Epidermal melanocyte (primary cell): ENCODE data around the gene PRMT1.

Experiments
- DNase-seq: peaks from one replicate; pipeline ENCODE4 v3.0.0; 2011; ENCODE audit warnings: low spot score; ENCODE audit not compliant: insufficient read length

Gene PRMT1

GRCh38 chr19:49687566-49688316 lies 10.7 kb downstream of the PRMT1 start:
- DNase-seq = no peak

DNA sequence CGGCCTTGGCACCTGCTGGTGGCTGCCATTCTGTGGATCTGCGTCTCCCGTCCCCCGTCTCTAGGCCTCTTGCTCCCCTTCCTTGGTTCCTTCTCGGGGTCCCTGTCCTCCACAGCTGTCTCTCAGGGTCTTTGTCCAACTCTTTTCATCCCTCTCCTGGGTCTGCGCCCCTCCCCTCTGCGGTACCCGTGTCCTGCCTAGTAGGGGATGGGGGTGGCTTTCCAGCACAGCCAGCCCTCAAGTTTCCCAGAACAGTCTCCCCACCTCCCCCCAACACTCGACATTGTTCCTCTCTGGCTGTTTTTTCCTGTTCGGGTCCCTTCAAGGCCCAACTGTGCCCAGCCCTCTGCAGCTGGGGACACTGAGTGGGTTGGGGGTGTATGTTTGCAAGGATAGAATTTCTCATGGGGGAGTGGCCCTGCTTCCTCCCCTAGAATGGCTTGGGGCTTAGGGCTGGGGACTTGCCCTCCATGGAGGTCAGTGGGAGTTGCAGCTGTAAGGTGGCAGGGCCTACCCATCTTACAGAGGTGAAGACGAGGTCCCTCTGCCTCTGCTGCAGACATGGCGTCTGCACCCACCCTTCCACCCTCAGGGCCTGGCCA lies 11.6 kb downstream of the PRMT1 start:
- DNase-seq = no peak

GRCh38 chr19:49689133-49690078 lies 12.3 kb downstream of the PRMT1 start, which contains the start of gene ADM5:
Gene ADM5, plus strand, starts transcription at chr19:49689594. Its CDS starts 244 bp downstream, at chr19:49689838.
- DNase-seq = no peak

DNA sequence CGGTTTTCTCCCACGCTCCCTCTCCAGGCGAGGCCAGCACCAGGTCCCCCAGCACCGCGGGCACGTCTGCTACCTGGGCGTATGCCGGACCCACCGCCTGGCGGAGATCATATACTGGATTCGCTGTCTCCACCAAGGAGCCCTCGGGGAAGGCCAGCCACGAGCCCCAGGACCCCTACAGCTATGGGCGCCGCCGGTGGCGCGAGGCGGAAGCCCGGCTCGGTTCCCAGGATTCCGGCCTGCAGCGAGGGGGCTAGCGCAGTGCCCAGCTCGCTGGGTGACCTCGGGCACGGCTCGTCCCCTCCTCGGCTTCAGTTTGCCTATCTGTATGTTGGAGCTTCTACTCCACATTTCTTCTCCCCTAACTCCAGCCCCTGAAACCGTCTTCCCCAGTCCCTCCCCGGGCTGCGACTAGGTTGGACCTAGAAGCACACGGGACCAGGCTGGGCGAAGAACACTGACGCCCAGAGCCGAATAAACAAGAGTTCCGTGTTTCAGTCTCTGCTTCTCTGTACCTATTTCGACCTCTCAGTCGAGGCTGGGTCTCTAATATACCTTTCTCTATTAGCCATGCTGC lies 13.1 kb downstream of the PRMT1 start:
- no peak for DNase-seq

GRCh38 chr19:49690656-49691242 lies 13.7 kb downstream of the PRMT1 start, which contains the start of gene CPT1C:
Gene CPT1C, plus strand, starts transcription at chr19:49691116. Its CDS starts 1,137 bp downstream, at chr19:49692253.
- peak; percentile 100 for DNase-seq

DNA sequence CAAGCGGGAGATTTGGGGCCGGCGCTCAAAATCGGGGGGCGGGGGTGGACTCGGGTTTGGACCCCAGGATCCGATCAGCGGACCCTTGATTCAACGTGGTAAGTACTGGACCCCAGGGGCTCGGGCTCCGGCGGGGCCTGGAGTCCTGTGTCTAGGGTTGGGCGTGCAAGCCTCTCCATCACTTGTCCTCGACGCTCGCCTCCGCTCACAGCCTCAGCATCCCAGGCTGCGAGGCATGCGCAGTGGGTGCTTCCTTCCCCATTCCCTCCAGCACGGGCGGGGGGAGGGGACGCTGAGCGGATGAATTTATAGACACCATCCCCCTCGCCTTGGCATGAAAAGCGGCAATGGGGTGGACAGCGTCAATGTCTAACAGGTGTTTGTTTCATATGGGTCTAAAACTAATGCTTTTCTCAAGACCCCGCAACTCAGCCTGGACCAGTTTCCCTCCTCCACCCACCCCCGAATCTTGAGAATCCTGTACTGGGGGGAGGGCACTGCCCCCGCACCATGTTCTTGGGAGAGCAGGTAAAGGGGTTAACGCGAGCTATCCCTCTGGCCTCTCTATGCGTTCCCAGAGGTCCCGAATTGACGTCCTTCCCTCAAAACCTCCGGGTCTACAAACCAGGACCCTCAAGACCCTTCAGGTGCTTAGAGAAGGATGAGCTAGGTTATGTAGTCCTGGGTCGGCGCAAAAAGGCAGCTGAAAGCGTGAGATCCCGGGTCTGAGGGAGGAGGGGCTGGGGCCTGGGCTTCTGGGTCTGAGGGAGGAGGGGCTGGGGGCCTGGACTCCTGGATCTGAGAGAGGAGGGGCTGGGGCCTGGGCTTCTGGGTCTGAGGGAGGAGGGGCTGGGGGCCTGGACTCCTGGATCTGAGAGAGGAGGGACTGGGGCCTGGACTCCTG lies 14.4 kb downstream of the PRMT1 start:
- DNase-seq = peak; percentile 94

DNA sequence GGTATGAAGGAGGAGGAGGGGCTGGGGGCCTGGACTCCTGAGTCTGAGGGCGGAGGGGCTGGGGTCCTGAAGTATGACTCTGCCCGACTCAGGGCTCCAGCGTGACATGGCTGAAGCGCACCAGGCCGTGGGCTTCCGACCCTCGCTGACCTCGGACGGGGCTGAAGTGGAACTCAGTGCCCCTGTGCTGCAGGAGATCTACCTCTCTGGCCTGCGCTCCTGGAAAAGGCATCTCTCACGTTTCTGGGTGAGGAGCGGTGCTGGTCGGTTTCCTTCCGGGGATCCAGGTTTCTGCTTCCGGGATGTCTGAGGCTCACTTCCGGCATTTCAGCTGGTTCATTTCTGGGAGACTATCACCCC lies 15.1 kb downstream of the PRMT1 start:
- no peak for DNase-seq

DNA sequence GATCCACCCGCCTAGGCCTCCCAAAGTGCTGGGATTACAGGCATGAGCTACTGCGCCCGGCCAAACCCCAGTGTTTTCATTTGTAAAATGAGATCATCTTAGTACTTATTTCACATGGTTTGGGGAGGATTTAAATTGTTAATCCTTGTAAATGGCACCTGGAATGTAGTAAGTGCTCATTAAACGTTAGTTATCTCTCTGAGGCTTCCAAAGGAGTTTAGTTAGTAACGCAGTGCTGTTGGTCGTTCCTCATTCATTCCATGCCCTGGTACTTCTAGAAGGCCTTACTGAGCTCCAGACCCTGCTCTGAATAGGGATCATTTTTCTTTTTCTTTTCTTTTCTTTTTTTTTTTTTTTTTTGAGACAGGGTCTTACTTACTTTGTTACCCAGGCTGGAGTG lies 19.0 kb downstream of the PRMT1 start:
- DNase-seq = no peak

- no peak for DNase-seq
These were observed 19.8 kb downstream of the PRMT1 start for GRCh38 chr19:49696865-49697264.

DNA sequence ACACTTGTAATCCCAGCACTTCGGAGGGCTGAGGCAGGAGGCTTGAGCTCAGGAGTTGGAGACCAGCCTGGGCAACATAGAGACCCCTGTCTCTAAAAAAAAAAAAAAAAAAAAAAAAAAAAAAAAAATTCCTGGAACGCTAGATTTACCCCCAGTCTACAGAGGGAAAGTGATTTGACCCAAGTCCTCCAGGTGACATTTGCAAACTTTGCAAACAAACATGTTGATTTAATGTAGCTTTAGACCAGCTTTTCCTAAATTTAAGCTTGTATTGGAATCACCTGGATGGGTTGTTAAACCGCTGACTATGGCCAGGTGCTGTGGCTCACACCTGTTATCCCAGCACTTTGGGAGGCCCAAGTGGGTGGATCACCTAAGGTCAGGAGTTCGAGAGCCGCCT lies 22.3 kb downstream of the PRMT1 start:
- no peak for DNase-seq

DNA sequence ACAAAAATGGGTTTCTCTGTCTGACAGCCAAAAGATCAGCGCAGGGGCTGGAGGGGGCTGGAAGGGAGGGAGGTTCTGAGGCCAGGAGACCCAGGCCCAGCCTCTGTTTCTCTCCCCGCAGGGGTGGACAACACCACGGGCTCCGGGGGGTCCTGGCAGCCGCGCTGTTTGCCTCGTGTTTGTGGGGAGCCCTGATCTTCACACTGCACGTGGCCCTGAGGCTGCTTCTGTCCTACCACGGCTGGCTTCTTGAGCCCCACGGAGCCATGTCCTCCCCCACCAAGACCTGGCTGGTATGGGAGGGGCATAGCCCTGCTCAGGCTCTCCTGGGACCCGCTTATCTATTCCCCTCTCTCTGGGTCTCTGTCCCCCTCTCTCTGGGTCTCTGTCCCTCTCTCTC lies 23.5 kb downstream of the PRMT1 start:
- no peak for DNase-seq

DNA sequence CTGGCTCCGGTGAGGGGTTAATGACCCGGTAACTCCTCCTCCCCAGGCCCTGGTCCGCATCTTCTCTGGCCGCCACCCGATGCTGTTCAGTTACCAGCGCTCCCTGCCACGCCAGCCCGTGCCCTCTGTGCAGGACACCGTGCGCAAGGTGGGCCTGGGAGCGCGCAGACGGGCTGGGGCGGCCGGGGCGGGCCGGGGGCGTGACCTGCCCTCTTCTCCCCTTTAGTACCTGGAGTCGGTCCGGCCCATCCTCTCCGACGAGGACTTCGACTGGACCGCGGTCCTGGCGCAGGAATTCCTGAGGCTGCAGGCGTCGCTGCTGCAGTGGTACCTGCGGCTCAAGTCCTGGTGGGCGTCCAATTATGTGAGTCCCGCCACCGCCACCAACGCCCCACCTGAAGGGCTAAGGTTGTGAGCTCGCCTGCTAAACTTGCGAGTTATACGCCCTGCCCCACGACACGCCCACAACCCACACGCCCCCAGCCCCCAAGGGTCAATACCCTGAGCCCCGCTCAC lies 24.3 kb downstream of the PRMT1 start:
- DNase-seq = no peak

GRCh38 chr19:49704888-49705642 lies 28.0 kb downstream of the PRMT1 start:
- DNase-seq = no peak

DNA sequence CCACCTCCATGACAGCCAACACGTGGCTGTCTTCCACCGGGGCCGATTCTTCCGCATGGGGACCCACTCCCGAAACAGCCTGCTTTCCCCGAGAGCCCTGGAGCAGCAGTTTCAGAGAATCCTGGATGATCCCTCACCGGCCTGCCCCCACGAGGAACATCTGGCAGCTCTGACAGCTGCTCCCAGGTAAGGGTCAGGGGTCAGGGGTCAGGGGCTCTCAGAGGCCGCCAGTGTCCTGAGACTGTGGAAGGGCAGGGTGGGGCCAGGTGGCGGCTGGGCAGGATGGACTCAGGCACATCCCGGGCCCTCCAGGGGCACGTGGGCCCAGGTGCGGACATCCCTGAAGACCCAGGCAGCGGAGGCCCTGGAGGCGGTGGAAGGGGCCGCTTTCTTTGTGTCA lies 28.8 kb downstream of the PRMT1 start:
- DNase-seq = no peak

GRCh38 chr19:49710372-49710951 lies 33.4 kb downstream of the PRMT1 start:
- DNase-seq = no peak

- no peak for DNase-seq
These were observed 35.4 kb downstream of the PRMT1 start for GRCh38 chr19:49712397-49712859.

GRCh38 chr19:49713236-49713845 lies 36.3 kb downstream of the PRMT1 start:
- no peak for DNase-seq

- no peak for DNase-seq
These were observed 39.1 kb downstream of the PRMT1 start for GRCh38 chr19:49716154-49716553.
